ENCODE measurements around the gene C16orf74. TPM values are rescaled to one million over a fixed set of nuclear protein-coding genes. Genes with fewer than 3 reads are reported as not detected.

Gene C16orf74
- total RNA-seq, 2 experiments from 2014 or later: 2.1 to 2.9 TPM

- ChIA-PET POLR2A (no interaction called here), CTCF (no interaction called here)
- Mint-ChIP-seq H3K4me1 (ENCODE audit: low read depth) (no peaks in the 10 kb centered on the region), H3K27ac (no peak overlapping the region), H3K27me3 (no peaks in the 10 kb centered on the region), H3K9me3 (peaks cover 4% of the 10 kb centered on the region), H3K4me3 (no peak overlapping the region), H3K36me3 (ENCODE audit: low read depth) (peaks cover 8% of the 10 kb centered on the region)
- intact Hi-C loops (cut with DNase I, micrococcal nuclease): no loop called here
- no peak for DNase-seq
- no peak for ATAC-seq (ENCODE audit: poor library complexity)
- H3K4me3 ChIP-seq (ENCODE audit: low read length): no peak overlapping the region
- no peak for TF ChIP-seq CTCF (IDR thresholded peaks at IDR 0.05)
- no peaks in the 10 kb centered on the region for H3K27me3 ChIP-seq (ENCODE audit: control insufficient read depth in 1 of 2, insufficient read depth in 2 of 2, low read length in 2 of 2)
- peaks cover 2% of the 10 kb centered on the region for H3K36me3 ChIP-seq (ENCODE audit: insufficient read depth, low read length)
- H3K4me1 ChIP-seq (ENCODE audit: insufficient read depth, low read length): no peaks in the 10 kb centered on the region
- no peak overlapping the region for H3K27ac ChIP-seq (ENCODE audit: low read depth in 1 of 2, low read length in 2 of 2)
- peaks cover 7 to 11% of the 10 kb centered on the region in 2 experiments for H3K9me3 ChIP-seq (ENCODE audit: control insufficient read depth in 1 of 2, insufficient read depth in 1 of 2, low read length in 2 of 2)
Measured at GRCh38 chr16:85709766-85710585, 40.9 kb downstream of the C16orf74 start.

- Mint-ChIP-seq H3K9me3 (peaks cover 4% of the 10 kb centered on the region), H3K36me3 (ENCODE audit: low read depth) (peaks cover 8% of the 10 kb centered on the region), H3K4me3 (no peak overlapping the region), H3K27ac (no peak overlapping the region), H3K4me1 (ENCODE audit: low read depth) (no peaks in the 10 kb centered on the region), H3K27me3 (no peaks in the 10 kb centered on the region)
- Histone ChIP-seq H3K4me3 (ENCODE audit: low read length) (no peak overlapping the region), H3K4me1 (ENCODE audit: insufficient read depth, low read length) (no peaks in the 10 kb centered on the region), H3K9me3 (ENCODE audit: control insufficient read depth in 1 of 2, insufficient read depth in 1 of 2, low read length in 2 of 2) (peaks cover 7 to 11% of the 10 kb centered on the region in 2 experiments), H3K27me3 (ENCODE audit: control insufficient read depth in 1 of 2, insufficient read depth in 2 of 2, low read length in 2 of 2) (no peaks in the 10 kb centered on the region), H3K27ac (ENCODE audit: low read depth in 1 of 2, low read length in 2 of 2) (no peak overlapping the region), H3K36me3 (ENCODE audit: insufficient read depth, low read length) (peaks cover 2% of the 10 kb centered on the region)
- intact Hi-C loops (cut with DNase I, micrococcal nuclease): no loop called here
- DNase-seq (no peak), ATAC-seq (ENCODE audit: poor library complexity) (no peak)
- ChIA-PET POLR2A (no interaction called here), CTCF (no interaction called here)
- TF ChIP-seq CTCF (IDR thresholded peaks at IDR 0.05): no peak
Measured at GRCh38 chr16:85708338-85708737, 42.6 kb downstream of the C16orf74 start.

GRCh38 chr16:85707528-85708095 is 43.3 kb downstream of the C16orf74 start:
- no peak for DNase-seq
- H3K27ac Mint-ChIP-seq: no peak overlapping the region
- H3K4me3 ChIP-seq (ENCODE audit: low read length): no peak overlapping the region
- peaks cover 4% of the 10 kb centered on the region for H3K9me3 Mint-ChIP-seq
- H3K36me3 Mint-ChIP-seq (ENCODE audit: low read depth): peaks cover 8% of the 10 kb centered on the region
- POLR2A ChIA-PET: no interaction called here
- CTCF ChIA-PET: no interaction called here
- peaks cover 2% of the 10 kb centered on the region for H3K36me3 ChIP-seq (ENCODE audit: insufficient read depth, low read length)
- no peaks in the 10 kb centered on the region for H3K27me3 Mint-ChIP-seq
- H3K27ac ChIP-seq (ENCODE audit: low read depth in 1 of 2, low read length in 2 of 2): no peak overlapping the region
- ATAC-seq (ENCODE audit: poor library complexity): no peak
- no peaks in the 10 kb centered on the region for H3K27me3 ChIP-seq (ENCODE audit: control insufficient read depth in 1 of 2, insufficient read depth in 2 of 2, low read length in 2 of 2)
- no peaks in the 10 kb centered on the region for H3K4me1 ChIP-seq (ENCODE audit: insufficient read depth, low read length)
- no peaks in the 10 kb centered on the region for H3K4me1 Mint-ChIP-seq (ENCODE audit: low read depth)
- TF ChIP-seq CTCF (IDR thresholded peaks at IDR 0.05): no peak
- intact Hi-C loops (cut with DNase I, micrococcal nuclease): no loop called here
- H3K9me3 ChIP-seq (ENCODE audit: control insufficient read depth in 1 of 2, insufficient read depth in 1 of 2, low read length in 2 of 2): peaks cover 7 to 8% of the 10 kb centered on the region in 2 experiments
- no peak overlapping the region for H3K4me3 Mint-ChIP-seq
